Activated CD8-positive, alpha-beta T cell treated with anti-CD3 and anti-CD28 coated beads for 36 hours (primary cell): ENCODE data around the gene SCYL1. TPM values are rescaled to one million over a fixed set of nuclear protein-coding genes. Genes with fewer than 3 reads are reported as not detected.

ENCODE experiments used
- ATAC-seq: fragments of 200-7000 bp; cut with Tn5 transposase; one replicate; pipeline ENCODE4 v1.10.0; 2021; ENCODE audit warnings: mild to moderate bottlenecking, moderate library complexity
- CTCF ChIA-PET: fragments of 350-600 bp; sonication (Branson Sonifier 250); formaldehyde crosslinking; loops from one replicate; lab custom pipeline; 2021; ENCODE audit warnings: antibody characterized with exemption; lab: Charles Lee
- POLR2A ChIA-PET: fragments of 350-600 bp; sonication (Branson Sonifier 250); formaldehyde crosslinking; loops from one replicate; lab custom pipeline; 2021; ENCODE audit warnings: antibody characterized with exemption; lab: Charles Lee
- DNase-seq: peaks from one replicate; pipeline ENCODE4 v3.0.0-alpha.2; 2020
- H3K27ac Mint-ChIP-seq: one replicate; pipeline ENCODE4 v1.8.0; 2021; ENCODE audit warnings: mild to moderate bottlenecking, mixed read lengths
- H3K27me3 Mint-ChIP-seq: one replicate; pipeline ENCODE4 v1.8.0; 2021; ENCODE audit warnings: mixed read lengths
- H3K36me3 Mint-ChIP-seq: one replicate; pipeline ENCODE4 v1.8.0; 2021; ENCODE audit warnings: low read depth, mixed read lengths
- H3K4me1 Mint-ChIP-seq: one replicate; pipeline ENCODE4 v1.8.0; 2021; ENCODE audit warnings: low read depth, mixed read lengths
- H3K4me3 Mint-ChIP-seq: one replicate; pipeline ENCODE4 v1.8.0; 2021; ENCODE audit warnings: mild to moderate bottlenecking, moderate library complexity, mixed read lengths
- H3K9me3 Mint-ChIP-seq: one replicate; pipeline ENCODE4 v1.8.0; 2021; ENCODE audit warnings: mixed read lengths
- CTCF ChIP-seq: fragments of 200-600 bp; IDR thresholded peaks from one replicate; pipeline ENCODE4 v1.8.0; 2022; ENCODE audit warnings: antibody characterized with exemption, mild to moderate bottlenecking
- intact Hi-C: fragments of 100-400 bp; cut with micrococcal nuclease; formaldehyde crosslinking; loops from one replicate; pipeline ENCODE4 v1.10.0; 2022
- total RNA-seq, 2 experiments: library from RNA; stranded (reverse); gene quantifications; one replicate each; pipeline ENCODE4 v1.2.3, GENCODE V29; 2021

SCYL1 gene
- total RNA-seq, 2 experiments from 2014 or later, result 71.5 to 76.8 TPM

GRCh38 chr11:65547446-65548125 is 22.7 kb downstream of the SCYL1 start:
- ChIA-PET CTCF (interaction anchor here (1.0 to 1.6 kb wide), 5 partner anchors 11 to 46 kb away, joined by 3 to 12 read pairs (median 4); no protein-coding TSS in a partner anchor), POLR2A (interaction anchor here (0.5 to 1.5 kb wide), 12 partner anchors 9 to 131 kb away, joined by 3 to 8 read pairs (median 3); partner anchors contain the start of gene MALAT1)
- no peak for TF ChIP-seq CTCF
- H3K27me3 Mint-ChIP-seq, result no peaks in the 10 kb centered on the region
- ATAC-seq, result no peak
- no peaks in the 10 kb centered on the region for H3K9me3 Mint-ChIP-seq
- H3K4me1 Mint-ChIP-seq, result peaks cover 56% of the 10 kb centered on the region
- intact Hi-C loops, result no loop called here
- H3K4me3 Mint-ChIP-seq, result peak overlapping the region; percentile 71
- H3K27ac Mint-ChIP-seq, result peak overlapping the region; percentile 62
- peak; percentile 62 for DNase-seq
- peaks cover 28% of the 10 kb centered on the region for H3K36me3 Mint-ChIP-seq

GRCh38 chr11:65548395-65548794 is 23.5 kb downstream of the SCYL1 start:
- Mint-ChIP-seq H3K9me3 (no peaks in the 10 kb centered on the region), H3K27ac (peak overlapping the region; percentile 62), H3K36me3 (peaks cover 28% of the 10 kb centered on the region), H3K4me1 (peaks cover 62% of the 10 kb centered on the region), H3K4me3 (no peak overlapping the region), H3K27me3 (no peaks in the 10 kb centered on the region)
- POLR2A ChIA-PET, result interaction anchor here (0.6 to 1.5 kb wide), 7 partner anchors 9 to 193 kb away, joined by 3 to 8 read pairs (median 3); no protein-coding TSS in a partner anchor
- intact Hi-C loops, result no loop called here
- no peak for DNase-seq
- no peak for ATAC-seq
- no peak for TF ChIP-seq CTCF
- CTCF ChIA-PET, result interaction anchor here (0.9 to 1.6 kb wide), 4 partner anchors 8 to 45 kb away, joined by 3 to 5 read pairs (median 3); no protein-coding TSS in a partner anchor

GRCh38 chr11:65549096-65549495 is 24.2 kb downstream of the SCYL1 start:
- H3K9me3 Mint-ChIP-seq, result no peaks in the 10 kb centered on the region
- intact Hi-C loops, result no loop called here
- CTCF ChIA-PET, result interaction anchor here (1.5 to 1.6 kb wide), 2 partner anchors 8 to 39 kb away, joined by 3 to 5 read pairs; no protein-coding TSS in a partner anchor
- H3K4me1 Mint-ChIP-seq, result peaks cover 64% of the 10 kb centered on the region
- no peak for TF ChIP-seq CTCF
- DNase-seq (no peak), ATAC-seq (no peak)
- H3K4me3 Mint-ChIP-seq, result no peak overlapping the region
- peaks cover 28% of the 10 kb centered on the region for H3K36me3 Mint-ChIP-seq
- H3K27me3 Mint-ChIP-seq, result no peaks in the 10 kb centered on the region
- H3K27ac Mint-ChIP-seq, result peak overlapping the region; percentile 39
- POLR2A ChIA-PET, result interaction anchor here (0.6 to 1.5 kb wide), 7 partner anchors 13 to 194 kb away, joined by 3 to 8 read pairs (median 3); no protein-coding TSS in a partner anchor

GRCh38 chr11:65551572-65552387 is 26.9 kb downstream of the SCYL1 start:
- peak; percentile 61 for TF ChIP-seq CTCF
- H3K36me3 Mint-ChIP-seq, result peaks cover 26% of the 10 kb centered on the region
- CTCF ChIA-PET, result interaction anchor here (0.8 to 4.3 kb wide), 12 partner anchors 10 to 55 kb away, joined by 3 to 46 read pairs (median 4); partner anchors contain the start of gene ZNRD2
- H3K4me1 Mint-ChIP-seq, result peaks cover 73% of the 10 kb centered on the region
- ATAC-seq, result peak; percentile 38
- no peaks in the 10 kb centered on the region for H3K27me3 Mint-ChIP-seq
- peak overlapping the region; percentile 14 for H3K27ac Mint-ChIP-seq
- intact Hi-C loops, result no loop called here
- POLR2A ChIA-PET, result interaction anchor here (0.7 to 3.4 kb wide), 11 partner anchors 10 to 441 kb away, joined by 3 to 26 read pairs (median 4); no protein-coding TSS in a partner anchor
- H3K9me3 Mint-ChIP-seq, result no peaks in the 10 kb centered on the region
- peak; percentile 77 for DNase-seq
- H3K4me3 Mint-ChIP-seq, result no peak overlapping the region
